Measurements from ENCODE around the gene TINAGL1. TPM values are rescaled to one million over a fixed set of nuclear protein-coding genes. Genes with fewer than 3 reads are reported as not detected.

The TINAGL1 gene
- total and polyA plus RNA-seq, 4 donors = 64.1 to 90.9 (median 84.2) TPM

DNA sequence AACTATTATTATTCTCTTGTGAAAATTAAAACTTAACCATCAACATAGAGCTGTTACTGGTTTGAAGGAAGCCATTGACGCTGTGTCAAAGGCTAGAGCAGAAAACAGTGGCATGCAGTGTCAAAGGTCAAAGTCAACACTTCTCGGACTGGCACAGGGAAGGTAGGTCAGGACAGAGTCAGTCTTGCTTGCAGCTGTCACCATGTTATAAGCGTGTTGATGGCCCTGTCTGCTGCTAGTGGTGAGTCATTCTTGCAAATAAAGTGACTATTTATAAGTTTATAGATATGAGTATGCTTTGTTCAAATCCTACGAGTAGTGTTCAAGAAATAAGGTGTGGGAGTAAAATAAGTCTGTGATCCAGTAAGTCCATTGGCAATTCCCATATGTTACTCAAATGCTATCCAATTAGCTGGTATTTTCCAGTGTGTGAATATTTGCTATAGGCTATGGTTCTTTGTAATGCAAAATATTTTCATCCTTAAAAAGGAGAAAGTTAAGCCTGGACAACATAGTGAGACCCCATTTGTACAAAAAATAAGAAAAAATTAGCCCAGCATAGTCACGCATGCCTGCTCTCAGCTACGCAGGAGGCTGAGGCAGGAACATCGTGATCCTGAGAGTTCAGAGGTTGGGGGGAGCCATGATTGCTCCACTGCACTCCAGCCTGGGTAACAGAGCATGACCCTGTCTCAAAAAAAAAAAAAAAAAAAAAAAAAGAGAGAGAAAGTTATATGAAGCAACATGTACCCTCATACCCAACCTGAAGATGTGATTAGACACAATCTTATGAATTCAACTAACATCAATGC lies 26.3 kb upstream of the TINAGL1 start:
- ATAC-seq (ENCODE audit: insufficient read depth, low FRiP score) (no peak), DNase-seq (no peak)
- Histone ChIP-seq H3K4me1 (ENCODE audit: control insufficient read depth in 5 of 5, insufficient read depth in 5 of 5, low read length in 5 of 5) (peaks cover 0 to 4% (median 3%) of the 10 kb centered on the region in 5 donors), H3K27ac (ENCODE audit: low read depth in 1 of 2, low read length in 1 of 2) (no peak overlapping the region), H3K36me3 (ENCODE audit: control insufficient read depth in 4 of 4, insufficient read depth in 4 of 4, low read length in 4 of 4) (no peaks in the 10 kb centered on the region), H3K27me3 (ENCODE audit: control insufficient read depth in 3 of 3, insufficient read depth in 3 of 3, low read length in 2 of 3) (peaks cover 0 to 4% (median 4%) of the 10 kb centered on the region in 3 donors), H3K9ac (ENCODE audit: insufficient read depth in 1 of 2, low read length in 2 of 2) (no peak overlapping the region), H3K9me3 (ENCODE audit: control insufficient read depth in 4 of 4, insufficient read depth in 3 of 4, low read length in 3 of 4) (no peaks in the 10 kb centered on the region), H3K4me3 (no peak overlapping the region)
- TF ChIP-seq, protein P1, sequence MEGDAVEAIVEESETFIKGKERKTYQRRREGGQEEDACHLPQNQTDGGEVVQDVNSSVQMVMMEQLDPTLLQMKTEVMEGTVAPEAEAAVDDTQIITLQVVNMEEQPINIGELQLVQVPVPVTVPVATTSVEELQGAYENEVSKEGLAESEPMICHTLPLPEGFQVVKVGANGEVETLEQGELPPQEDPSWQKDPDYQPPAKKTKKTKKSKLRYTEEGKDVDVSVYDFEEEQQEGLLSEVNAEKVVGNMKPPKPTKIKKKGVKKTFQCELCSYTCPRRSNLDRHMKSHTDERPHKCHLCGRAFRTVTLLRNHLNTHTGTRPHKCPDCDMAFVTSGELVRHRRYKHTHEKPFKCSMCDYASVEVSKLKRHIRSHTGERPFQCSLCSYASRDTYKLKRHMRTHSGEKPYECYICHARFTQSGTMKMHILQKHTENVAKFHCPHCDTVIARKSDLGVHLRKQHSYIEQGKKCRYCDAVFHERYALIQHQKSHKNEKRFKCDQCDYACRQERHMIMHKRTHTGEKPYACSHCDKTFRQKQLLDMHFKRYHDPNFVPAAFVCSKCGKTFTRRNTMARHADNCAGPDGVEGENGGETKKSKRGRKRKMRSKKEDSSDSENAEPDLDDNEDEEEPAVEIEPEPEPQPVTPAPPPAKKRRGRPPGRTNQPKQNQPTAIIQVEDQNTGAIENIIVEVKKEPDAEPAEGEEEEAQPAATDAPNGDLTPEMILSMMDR (IDR thresholded peaks at IDR 0.05; ENCODE audit: control extremely low read depth, extremely low read depth) = no peak
- 57 to 63% methylated on average over 7 of the region's 7 CpGs for WGBS, 2 donors

DNA sequence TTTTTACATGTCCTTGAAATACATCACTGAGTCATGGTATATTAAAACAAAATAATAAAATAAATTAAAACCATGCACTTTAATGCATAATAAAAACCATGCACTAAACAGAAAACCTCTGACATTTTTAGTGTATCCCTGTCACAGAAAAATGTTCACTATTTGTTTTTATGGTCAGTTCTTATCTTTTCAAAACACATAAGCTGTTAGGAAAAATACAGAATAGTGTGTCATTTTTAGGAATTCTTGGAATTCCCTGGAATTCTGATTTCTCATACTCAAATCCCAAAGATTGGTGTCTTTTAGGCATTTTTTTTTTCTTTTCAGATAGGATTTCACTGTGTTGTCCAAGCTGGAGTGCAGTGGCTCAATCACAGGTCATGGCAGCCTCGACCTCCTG lies 25.1 kb upstream of the TINAGL1 start:
- DNase-seq = no peak
- ATAC-seq (ENCODE audit: insufficient read depth, low FRiP score) = no peak
- TF ChIP-seq, protein P1 (IDR thresholded peaks at IDR 0.05; ENCODE audit: control extremely low read depth, extremely low read depth) = no peak
- Histone ChIP-seq H3K27ac (ENCODE audit: low read depth in 1 of 2, low read length in 1 of 2) (no peak overlapping the region), H3K4me3 (no peak overlapping the region), H3K9ac (ENCODE audit: insufficient read depth in 1 of 2, low read length in 2 of 2) (no peak overlapping the region), H3K27me3 (ENCODE audit: control insufficient read depth in 3 of 3, insufficient read depth in 3 of 3, low read length in 2 of 3) (peaks cover 0 to 4% (median 4%) of the 10 kb centered on the region in 3 donors), H3K36me3 (ENCODE audit: control insufficient read depth in 4 of 4, insufficient read depth in 4 of 4, low read length in 4 of 4) (no peaks in the 10 kb centered on the region), H3K9me3 (ENCODE audit: control insufficient read depth in 4 of 4, insufficient read depth in 3 of 4, low read length in 3 of 4) (no peaks in the 10 kb centered on the region), H3K4me1 (ENCODE audit: control insufficient read depth in 5 of 5, insufficient read depth in 5 of 5, low read length in 5 of 5) (peaks cover 0 to 4% (median 3%) of the 10 kb centered on the region in 5 donors)
- 95 to 100% methylated on average over 1 of the region's 1 CpG for WGBS, 2 donors

DNA sequence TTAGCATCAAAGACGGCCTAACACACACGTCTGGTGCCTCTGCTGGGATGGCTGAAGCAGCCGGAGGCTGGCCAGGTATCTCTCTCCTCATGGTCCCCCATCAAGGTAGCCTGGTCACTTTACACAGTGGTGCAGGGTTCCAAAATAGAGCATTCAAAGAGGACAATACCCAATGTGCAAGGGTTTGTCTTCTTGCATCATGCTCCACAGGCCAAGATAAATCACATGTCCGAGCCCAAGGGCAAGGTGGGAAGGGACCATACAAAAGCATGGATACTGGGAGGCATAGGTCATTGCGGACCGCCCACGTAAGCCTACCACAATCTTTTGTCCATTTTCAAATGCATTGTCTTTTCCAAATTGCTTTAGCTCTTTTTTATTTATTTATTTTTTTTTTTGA lies 23.8 kb upstream of the TINAGL1 start:
- no peak overlapping the region for H3K4me3 ChIP-seq
- DNase-seq = no peak
- WGBS, 2 donors = 96 to 98% methylated on average over 7 of the region's 7 CpGs
- peaks cover 0 to 4% (median 3%) of the 10 kb centered on the region in 5 donors for H3K4me1 ChIP-seq (ENCODE audit: control insufficient read depth in 5 of 5, insufficient read depth in 5 of 5, low read length in 5 of 5)
- no peak overlapping the region for H3K27ac ChIP-seq (ENCODE audit: low read depth in 1 of 2, low read length in 1 of 2)
- peaks cover 0 to 4% (median 4%) of the 10 kb centered on the region in 3 donors for H3K27me3 ChIP-seq (ENCODE audit: control insufficient read depth in 3 of 3, insufficient read depth in 3 of 3, low read length in 2 of 3)
- no peak for ATAC-seq (ENCODE audit: insufficient read depth, low FRiP score)
- H3K9ac ChIP-seq (ENCODE audit: insufficient read depth in 1 of 2, low read length in 2 of 2) = no peak overlapping the region
- TF ChIP-seq, protein P1 (IDR thresholded peaks at IDR 0.05; ENCODE audit: control extremely low read depth, extremely low read depth) = no peak
- H3K9me3 ChIP-seq (ENCODE audit: control insufficient read depth in 4 of 4, insufficient read depth in 3 of 4, low read length in 3 of 4) = no peaks in the 10 kb centered on the region
- H3K36me3 ChIP-seq (ENCODE audit: control insufficient read depth in 4 of 4, insufficient read depth in 4 of 4, low read length in 4 of 4) = no peaks in the 10 kb centered on the region

Data from lung (tissue), 12 donors.